Heart right ventricle (tissue), 16 donors: ENCODE results near the gene PTPN7. TPM values are rescaled to one million over a fixed set of nuclear protein-coding genes. Genes with fewer than 3 reads are reported as not detected.

Source experiments
- ATAC-seq, 8 donors: fragments of 200-7000 bp; cut with Tn5 transposase; one replicate each; pipeline ENCODE4 v1.9.1; 2020; ENCODE audit warnings: mild to moderate bottlenecking in 8 of 8, moderate library complexity in 8 of 8, moderate number of reproducible peaks in 1 of 8
- DNase-seq, 2 donors: peaks; one replicate each; pipeline ENCODE4 v3.0.0-alpha.2; 2020
- H3K27ac ChIP-seq, 10 donors: fragments of 200-600 bp; sonication (generic) in 2 of 10; one replicate each; pipeline versions ENCODE4 v1.5.0 to v1.8.0; 2020 to 2022; ENCODE audit warnings: mild to moderate bottlenecking in 3 of 10
- H3K27me3 ChIP-seq, 7 donors: fragments of 200-600 bp; one replicate each; pipeline ENCODE4 v1.8.0; 2021 to 2022; ENCODE audit warnings: mild to moderate bottlenecking in 2 of 7
- H3K36me3 ChIP-seq, 9 donors: fragments of 200-600 bp; sonication (generic) in 1 of 9; one replicate each; pipeline versions ENCODE4 v1.5.0 to v1.8.0; 2020 to 2022; ENCODE audit warnings: mild to moderate bottlenecking in 2 of 9
- H3K4me1 ChIP-seq, 9 donors: fragments of 200-600 bp; sonication (generic) in 1 of 9; one replicate each; pipeline versions ENCODE4 v1.5.0 to v1.8.0; 2020 to 2022; ENCODE audit warnings: mild to moderate bottlenecking in 4 of 9
- H3K4me3 ChIP-seq, 10 donors: fragments of 200-600 bp; sonication (generic) in 2 of 10; one replicate each; pipeline versions ENCODE4 v1.5.0 to v1.8.0; 2020 to 2022; ENCODE audit warnings: mild to moderate bottlenecking in 7 of 10, moderate library complexity in 2 of 10
- H3K9me3 ChIP-seq, 11 donors: fragments of 200-600 bp in 10 of 11; sonication (generic) in 2 of 11; one replicate each; pipeline versions ENCODE4 v1.5.0 to v1.8.0; 2013 to 2022; ENCODE audit warnings: mild to moderate bottlenecking in 2 of 11, control low read depth in 1 of 11, moderate library complexity in 1 of 11
- CTCF ChIP-seq, 9 donors: fragments of 200-600 bp; sonication (generic) in 2 of 9; IDR thresholded peaks; one replicate each; pipeline versions ENCODE4 v1.5.0 to v1.8.0; 2021 to 2022; ENCODE audit warnings: antibody characterized with exemption in 9 of 9, mild to moderate bottlenecking in 5 of 9, moderate library complexity in 1 of 9
- WGBS, 2 donors: extraction: QIAGEN DNeasy Blood & Tissue Kit; methylation state at CpG; one replicate each; pipeline ENCODE4 v1.1.7; 2013; ENCODE audit warnings: inconsistent platforms in 1 of 2; 5-methylcytosine and 5-hydroxymethylcytosine counted together
- intact Hi-C, 10 donors: fragments of 100-400 bp; cut with DNase I; formaldehyde crosslinking; loops; one replicate each; pipeline versions ENCODE4 v1.11.1 to v1.14.2; 2022
- long read RNA-seq, 3 donors: library from polyadenylated mRNA; unstranded; transcript quantifications; one replicate each; pipeline ENCODE4 v2.0.0, GENCODE V29; 2020 to 2021
- polyA plus RNA-seq, 2 donors: library from polyadenylated mRNA; stranded (reverse); fragments of 200-250 nt; gene quantifications; one replicate each; pipeline ENCODE4 v1.2.3, GENCODE V29; 2013
- total RNA-seq, 10 donors: library from RNA; stranded (reverse); fragmentation: NEBNext Ultra II Directional in 3 of 10; extraction: Animal tissue kit (Norgen Biotek cat#: 25700) in 3 of 10; gene quantifications; one replicate each; pipeline versions ENCODE4 v1.2.1 to v1.2.4, GENCODE V29; 2021 to 2023
- donor health status: Arrhythmogenic right ventricular cardiomyopathy.
- donor health status: ischemic (EF 13 %, LVEDD 7.1; RV severe dilation, severe dysfunction).
- donor health status: healthy with polysubstance abuse.
- donor health status: DM: no; HTN: yes; CAD: no.
- donor health status: DM: no; HTN: no; CAD: no.
- donor health status: ischemic (EF 25% LVEDD 6.9; RV normal size, moderate dysfunction).
- donor health status: ischemic (EF 25% LVEDD 5.7; RV mildly dilated, moderate dysfunction).
- donor health status: healthy.
- donor health status: DM: yes; HTN: yes; CAD: no.
- donor health status: Ischemic cardiomyopathy.
- donor health status: ischemic (EF 35%, LVEDD 5.7; RV mildly dilated, moderate dysfunction).
- donor health status: nonischemic (EF 11% LVEDD 7.7; RV severe dilation, severe dysfunction).
- donor health status: DM: yes; HTN: yes; CAD: no.
- donor health status: PGD.
- donor health status: ischemic (EF 29% LVEDD 5.4; RV normal size, mild dysfunction).
- donor health status: nonischemic (EF 23%, LVEDD 6.1; RV moderate dilation, normal function).

Gene PTPN7
- total RNA-seq (1 to 10 TPM in 2 of 10 donors, under 1 TPM in 8; 0.09 to 6.2 (median 0.47) TPM), polyA plus RNA-seq (under 1 TPM; 0.32 to 0.51 TPM)
- long read RNA-seq, donor 1 = 0 reads
- long read RNA-seq, donor 2, partial matches to known transcripts = 0 of 1 reads
- long read RNA-seq, donor 2, other reads (novel, unspliced or antisense) = 1 of 1 reads
- long read RNA-seq, donor 3 = 0 reads

- DNase-seq (no peak), ATAC-seq (peak in 4 of 8 donors; percentile 11 to 43 (median 36))
- TF ChIP-seq CTCF (IDR thresholded peaks at IDR 0.05) = peak in 2 of 9 donors; percentile 18 to 48
- 78% methylated on average over 17 of the region's 17 CpGs for WGBS, 2 donors
- Histone ChIP-seq H3K4me3 (peak within 1 kb of the TSS in 5 of 10 donors; percentile 8 to 61 (median 18)), H3K36me3 (no peaks in the 10 kb centered on the region), H3K27me3 (no peaks in the 10 kb centered on the region), H3K27ac (peak within 1 kb of the TSS in 4 of 10 donors; percentile 9 to 93 (median 54)), H3K9me3 (no peaks in the 10 kb centered on the region), H3K4me1 (peaks cover 0 to 50% (median under 1%) of the 10 kb centered on the region in 9 donors)
- intact Hi-C loops = no loop called here
Observed at GRCh38 chr1:202160377-202160940, at the start of gene PTPN7. Gene PTPN7 (minus strand): TSS chr1:202160602. CDS start chr1:202159402, 1,200 bp downstream.

- no peak for TF ChIP-seq CTCF (IDR thresholded peaks at IDR 0.05)
- no peak overlapping the region for H3K27ac ChIP-seq
- no peaks in the 10 kb centered on the region for H3K36me3 ChIP-seq
- DNase-seq = no peak
- no peak for ATAC-seq
- peaks cover 0 to 7% (median 0%) of the 10 kb centered on the region in 9 donors for H3K4me1 ChIP-seq
- H3K9me3 ChIP-seq = no peaks in the 10 kb centered on the region
- intact Hi-C loops = no loop called here
- WGBS, 2 donors = 79 to 82% methylated on average over 11 of the region's 11 CpGs
- H3K27me3 ChIP-seq = peaks cover 0 to 43% (median 25%) of the 10 kb centered on the region in 7 donors
- H3K4me3 ChIP-seq = no peak overlapping the region
Observed at GRCh38 chr1:202208351-202208857, 48.0 kb upstream of the PTPN7 start.

GRCh38 chr1:202207292-202207691 lies 46.9 kb upstream of the PTPN7 start:
- intact Hi-C loops = no loop called here
- Histone ChIP-seq H3K4me3 (no peak overlapping the region), H3K4me1 (peaks cover 0 to 12% (median 8%) of the 10 kb centered on the region in 9 donors), H3K27ac (no peak overlapping the region), H3K36me3 (no peaks in the 10 kb centered on the region), H3K9me3 (no peaks in the 10 kb centered on the region), H3K27me3 (peaks cover 0 to 32% (median 14%) of the 10 kb centered on the region in 7 donors)
- WGBS, 2 donors = 41 to 64% methylated on average over 1 of the region's 1 CpG
- TF ChIP-seq CTCF (IDR thresholded peaks at IDR 0.05) = peak in 1 of 9 donors; percentile 17
- DNase-seq = peak in 1 of 2 donors; percentile 17
- peak in 1 of 8 donors; percentile 30 for ATAC-seq

GRCh38 chr1:202205523-202206190 lies 45.3 kb upstream of the PTPN7 start:
- ATAC-seq = no peak
- Histone ChIP-seq H3K36me3 (no peaks in the 10 kb centered on the region), H3K27me3 (peaks cover 0 to 32% (median 5%) of the 10 kb centered on the region in 7 donors), H3K9me3 (no peaks in the 10 kb centered on the region), H3K27ac (no peak overlapping the region), H3K4me3 (no peak overlapping the region), H3K4me1 (peaks cover 0 to 23% (median 9%) of the 10 kb centered on the region in 9 donors)
- intact Hi-C loops = no loop called here
- TF ChIP-seq CTCF (IDR thresholded peaks at IDR 0.05) = peak in 2 of 9 donors; percentile 13 to 14
- WGBS, 2 donors = 71 to 72% methylated on average over 5 of the region's 5 CpGs
- no peak for DNase-seq
